B cell (primary cell): ENCODE measurements around the gene AFF3. TPM values are rescaled to one million over a fixed set of nuclear protein-coding genes. Genes with fewer than 3 reads are reported as not detected.

Experiments used
- ATAC-seq: fragments of 200-7000 bp; cut with Tn5 transposase; one replicate; pipeline ENCODE4 v1.10.0; 2021; ENCODE audit warnings: low read depth, mild to moderate bottlenecking, moderate number of reproducible peaks, moderate library complexity
- CTCF ChIA-PET: fragments of 350-600 bp; sonication (Branson Sonifier 250); formaldehyde crosslinking; loops from one replicate; lab custom pipeline; 2021; ENCODE audit warnings: antibody characterized with exemption, inconsistent platforms; lab: Charles Lee
- POLR2A ChIA-PET: fragments of 350-600 bp; sonication (Branson Sonifier 250); formaldehyde crosslinking; loops from one replicate; lab custom pipeline; 2021; ENCODE audit warnings: antibody characterized with exemption; lab: Charles Lee
- DNase-seq: peaks from one replicate; pipeline ENCODE4 v3.0.0; 2013
- H2AFZ ChIP-seq: 2 replicates; pipeline ENCODE4 v1.6.1; 2012; ENCODE audit warnings: mild to moderate bottlenecking, low read depth, low read length; ENCODE audit not compliant: insufficient read depth, poor library complexity, severe bottlenecking
- H3K27ac ChIP-seq, 2 donors: 1 replicate in 1 of 2; 2 replicates in 1 of 2; pipeline ENCODE4 v1.5.1; 2012 to 2013; ENCODE audit warnings: low read length in 2 of 2, mild to moderate bottlenecking in 2 of 2, moderate library complexity in 1 of 2
- H3K27me3 ChIP-seq, 4 experiments: fragments of 200-600 bp in 1 of 4; sonication (generic) in 1 of 4; replicated peaks in 1 of 4; 1 replicate in 2 of 4; 2 replicates in 2 of 4; pipeline versions ENCODE4 v1.6.1 to v1.7.0; 2013 to 2016; ENCODE audit warnings: low read length in 3 of 4, mild to moderate bottlenecking in 2 of 4, mixed read lengths in 1 of 4, moderate library complexity in 1 of 4; ENCODE audit not compliant: insufficient read depth in 4 of 4, control insufficient read depth in 3 of 4; ENCODE audit errors: control extremely low read depth in 1 of 4
- H3K36me3 ChIP-seq, 2 experiments: replicated peaks in 1 of 2; 1 replicate in 1 of 2; 2 replicates in 1 of 2; pipeline versions ENCODE4 v1.6.1 to v1.7.1; 2013; ENCODE audit warnings: low read length in 1 of 2; ENCODE audit not compliant: insufficient read depth in 2 of 2, control insufficient read depth in 1 of 2; ENCODE audit errors: control extremely low read depth in 1 of 2, extremely low read depth in 1 of 2
- H3K4me1 ChIP-seq, 2 donors: fragments of 200-600 bp in 1 of 2; sonication (generic) in 1 of 2; 1 replicate in 1 of 2; 2 replicates in 1 of 2; pipeline versions ENCODE4 v1.5.1 to v1.6.1; 2013 to 2017; ENCODE audit warnings: low read length in 2 of 2; ENCODE audit not compliant: control insufficient read depth in 2 of 2, insufficient read depth in 2 of 2
- H3K4me2 ChIP-seq: replicated peaks from 2 replicates; pipeline ENCODE3; 2012; ENCODE audit warnings: mild to moderate bottlenecking, low read depth, low read length; ENCODE audit not compliant: poor library complexity, severe bottlenecking
- H3K4me3 ChIP-seq, 5 experiments: fragments of 200-600 bp in 1 of 5; sonication (generic) in 1 of 5; 1 replicate in 3 of 5; 2 replicates in 2 of 5; pipeline versions ENCODE4 v1.5.1 to v1.7.0; 2011 to 2016; ENCODE audit warnings: low read length in 4 of 5, mild to moderate bottlenecking in 4 of 5, low read depth in 2 of 5, control low read depth in 1 of 5, moderate library complexity in 1 of 5; ENCODE audit not compliant: insufficient read depth in 1 of 5; ENCODE audit errors: control extremely low read depth in 1 of 5, extremely low read depth in 1 of 5
- H3K79me2 ChIP-seq: fragments of 200-600 bp; sonication (generic); one replicate; pipeline ENCODE4 v1.6.0; 2016; ENCODE audit warnings: low read length; ENCODE audit not compliant: control insufficient read depth, insufficient read depth
- H3K9ac ChIP-seq: fragments of 200-600 bp; sonication (generic); 2 replicates; pipeline ENCODE4 v1.6.1; 2017; ENCODE audit warnings: mild to moderate bottlenecking, low read length, moderate library complexity
- H3K9me3 ChIP-seq, 3 donors: one replicate each; pipeline versions ENCODE4 v1.6.1 to v1.7.1; 2013; ENCODE audit warnings: low read length in 2 of 3; ENCODE audit not compliant: control insufficient read depth in 2 of 3, insufficient read depth in 1 of 3; ENCODE audit errors: control extremely low read depth in 1 of 3
- H4K20me1 ChIP-seq: 2 replicates; pipeline ENCODE4 v1.6.0; 2012; ENCODE audit warnings: mild to moderate bottlenecking, low read length; ENCODE audit not compliant: insufficient read depth, control insufficient read depth, poor library complexity, severe bottlenecking
- H3K27ac Mint-ChIP-seq: one replicate; pipeline ENCODE4 v1.8.0; 2021; ENCODE audit warnings: mixed read lengths
- H3K27me3 Mint-ChIP-seq: one replicate; pipeline ENCODE4 v1.8.0; 2021; ENCODE audit warnings: mixed read lengths
- H3K4me1 Mint-ChIP-seq: one replicate; pipeline ENCODE4 v1.8.0; 2021; ENCODE audit warnings: mixed read lengths
- H3K4me3 Mint-ChIP-seq: one replicate; pipeline ENCODE4 v1.8.0; 2021; ENCODE audit warnings: mixed read lengths
- H3K9me3 Mint-ChIP-seq: one replicate; pipeline ENCODE4 v1.8.0; 2022; ENCODE audit warnings: mixed read lengths; ENCODE audit not compliant: insufficient read depth
- EZH2 ChIP-seq: IDR thresholded peaks from 2 replicates; pipeline ENCODE4 v1.6.1; 2012; ENCODE audit warnings: borderline replicate concordance, low read depth, mild to moderate bottlenecking, moderate library complexity, low read length; ENCODE audit not compliant: insufficient read depth, poor library complexity, severe bottlenecking
- WGBS: methylation state at CpG from one replicate; pipeline ENCODE4 v1.1.5; 2013; ENCODE audit warnings: missing lambda C conversion rate; ENCODE audit not compliant: insufficient coverage; 5-methylcytosine and 5-hydroxymethylcytosine counted together
- intact Hi-C: fragments of 100-400 bp; cut with micrococcal nuclease; formaldehyde crosslinking; loops from one replicate; pipeline ENCODE4 v1.10.0; 2022
- polyA plus RNA-seq: library from polyadenylated mRNA; depleted of rRNA; stranded (reverse); fragments of >200 nt; gene quantifications from 2 replicates; pipeline ENCODE4 v1.2.3, GENCODE V29; 2012
- total RNA-seq, 2 donors: library from RNA; stranded (reverse); fragments of 120-200 nt in 1 of 2; gene quantifications; 1 replicate in 1 of 2; 2 replicates in 1 of 2; pipeline versions ENCODE4 v1.2.3 to v1.2.4, GENCODE V29; 2013 to 2022
- TF ChIP-seq, protein P1 (sequence below): fragments of 200-600 bp; IDR thresholded peaks from one replicate; pipeline ENCODE4 v1.8.0; 2022; ENCODE audit warnings: antibody characterized with exemption, mild to moderate bottlenecking

AFF3 gene
- total and polyA plus RNA-seq, 2 donors (not counting 1 experiment from before 2014, with no cell fraction given), result 117 to 830 TPM

DNA sequence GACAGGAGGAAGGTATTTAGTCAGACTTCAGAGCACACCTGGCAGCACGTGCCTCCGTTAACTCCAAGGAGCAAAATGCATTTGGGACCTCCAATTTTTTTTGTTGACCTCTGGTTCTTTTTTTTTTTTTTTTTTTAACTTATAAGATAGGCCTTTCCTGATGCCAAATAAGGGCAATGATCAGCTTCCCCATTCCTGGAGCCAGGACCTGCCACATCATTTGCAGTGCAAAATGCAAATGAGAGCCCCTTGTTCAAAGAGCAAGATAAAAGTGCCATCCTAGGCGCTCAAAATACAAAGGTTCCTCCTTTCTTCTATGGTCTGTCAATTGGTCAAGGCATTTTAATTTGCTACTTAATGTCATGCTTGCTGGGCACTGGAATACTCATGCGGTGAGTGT, 519.4 kb downstream of the AFF3 start:
- no peaks in the 10 kb centered on the region for H3K4me1 ChIP-seq
- TF ChIP-seq, protein P1, sequence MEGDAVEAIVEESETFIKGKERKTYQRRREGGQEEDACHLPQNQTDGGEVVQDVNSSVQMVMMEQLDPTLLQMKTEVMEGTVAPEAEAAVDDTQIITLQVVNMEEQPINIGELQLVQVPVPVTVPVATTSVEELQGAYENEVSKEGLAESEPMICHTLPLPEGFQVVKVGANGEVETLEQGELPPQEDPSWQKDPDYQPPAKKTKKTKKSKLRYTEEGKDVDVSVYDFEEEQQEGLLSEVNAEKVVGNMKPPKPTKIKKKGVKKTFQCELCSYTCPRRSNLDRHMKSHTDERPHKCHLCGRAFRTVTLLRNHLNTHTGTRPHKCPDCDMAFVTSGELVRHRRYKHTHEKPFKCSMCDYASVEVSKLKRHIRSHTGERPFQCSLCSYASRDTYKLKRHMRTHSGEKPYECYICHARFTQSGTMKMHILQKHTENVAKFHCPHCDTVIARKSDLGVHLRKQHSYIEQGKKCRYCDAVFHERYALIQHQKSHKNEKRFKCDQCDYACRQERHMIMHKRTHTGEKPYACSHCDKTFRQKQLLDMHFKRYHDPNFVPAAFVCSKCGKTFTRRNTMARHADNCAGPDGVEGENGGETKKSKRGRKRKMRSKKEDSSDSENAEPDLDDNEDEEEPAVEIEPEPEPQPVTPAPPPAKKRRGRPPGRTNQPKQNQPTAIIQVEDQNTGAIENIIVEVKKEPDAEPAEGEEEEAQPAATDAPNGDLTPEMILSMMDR, result no peak
- no peak for TF ChIP-seq EZH2
- H3K4me3 Mint-ChIP-seq, result no peak overlapping the region
- H3K27me3 ChIP-seq, result no peaks in the 10 kb centered on the region
- intact Hi-C loops, result no loop called here
- DNase-seq (no peak), ATAC-seq (no peak)
- ChIA-PET POLR2A (no interaction called here), CTCF (no interaction called here)
- H3K4me2 ChIP-seq, result no peak overlapping the region
- no peaks in the 10 kb centered on the region for H3K27me3 Mint-ChIP-seq
- peaks cover 49% of the 10 kb centered on the region for H3K79me2 ChIP-seq
- peaks cover 12% of the 10 kb centered on the region for H3K4me1 Mint-ChIP-seq
- H4K20me1 ChIP-seq, result peaks cover 50% of the 10 kb centered on the region
- 100% methylated on average over 4 of the region's 4 CpGs for WGBS
- no peak overlapping the region for H3K9ac ChIP-seq
- H2AFZ ChIP-seq, result no peak overlapping the region
- no peak overlapping the region for H3K27ac ChIP-seq
- no peaks in the 10 kb centered on the region for H3K9me3 Mint-ChIP-seq
- no peak overlapping the region for H3K4me3 ChIP-seq
- H3K9me3 ChIP-seq, result no peaks in the 10 kb centered on the region
- H3K36me3 ChIP-seq, result peaks cover 0 to 56% of the 10 kb centered on the region in 2 experiments
- H3K27ac Mint-ChIP-seq, result peak overlapping the region; percentile 10

DNA sequence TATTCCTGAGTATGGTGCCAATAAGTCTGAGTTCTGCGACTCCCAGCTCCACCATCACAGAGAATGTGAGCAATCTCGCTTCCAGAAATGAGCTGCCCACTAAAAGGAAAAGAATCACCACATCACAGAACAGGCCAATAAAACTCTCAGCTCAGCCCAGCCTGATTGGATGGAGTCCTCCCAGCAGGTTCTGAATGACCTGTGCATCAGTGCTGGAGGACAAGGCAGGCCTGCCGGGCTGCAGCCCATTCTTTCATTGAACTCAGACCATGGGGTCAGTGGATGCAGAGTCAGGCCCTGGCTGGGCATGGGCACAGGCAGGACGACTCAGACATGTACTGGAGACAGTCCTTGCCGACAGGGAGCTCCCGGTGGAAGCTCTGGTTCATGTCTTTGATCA, 519.9 kb downstream of the AFF3 start:
- no peaks in the 10 kb centered on the region for H3K27me3 ChIP-seq
- H3K79me2 ChIP-seq, result peaks cover 54% of the 10 kb centered on the region
- no peak for DNase-seq
- no peak overlapping the region for H3K4me3 ChIP-seq
- ATAC-seq, result no peak
- H3K36me3 ChIP-seq, result peaks cover 0 to 57% of the 10 kb centered on the region in 2 experiments
- H2AFZ ChIP-seq, result no peak overlapping the region
- Mint-ChIP-seq H3K9me3 (no peaks in the 10 kb centered on the region), H3K27ac (peak overlapping the region; percentile 10), H3K4me3 (no peak overlapping the region), H3K27me3 (no peaks in the 10 kb centered on the region), H3K4me1 (peaks cover 12% of the 10 kb centered on the region)
- intact Hi-C loops, result no loop called here
- H3K4me2 ChIP-seq, result no peak overlapping the region
- H3K27ac ChIP-seq, result no peak overlapping the region
- TF ChIP-seq, protein P1, result no peak
- TF ChIP-seq EZH2, result no peak
- H3K4me1 ChIP-seq, result no peaks in the 10 kb centered on the region
- POLR2A ChIA-PET, result no interaction called here
- H3K9ac ChIP-seq, result no peak overlapping the region
- no peaks in the 10 kb centered on the region for H3K9me3 ChIP-seq
- 95% methylated on average over 5 of the region's 6 CpGs for WGBS
- peaks cover 54% of the 10 kb centered on the region for H4K20me1 ChIP-seq
- CTCF ChIA-PET, result no interaction called here
